OCI-LY3 (cell line): ENCODE data around the gene B4GALT3.

ENCODE experiments used
- H2AFZ ChIP-seq: fragments of 200-600, 300-600 bp; shearing (Covaris generic); 2 replicates; pipeline ENCODE4 v1.6.0; 2014; ENCODE audit warnings: antibody characterized with exemption, low read depth, low read length
- H3K27ac ChIP-seq: fragments of 200-600, 300-600 bp; sonication (generic); 2 replicates; pipeline ENCODE4 v1.5.1; 2014; ENCODE audit warnings: mild to moderate bottlenecking, low read length, moderate library complexity, mixed read lengths
- H3K27me3 ChIP-seq: fragments of 200-600, 300-600 bp; sonication (generic); 2 replicates; pipeline ENCODE4 v1.6.1; 2014; ENCODE audit warnings: low read depth, low read length, mixed read lengths
- H3K36me3 ChIP-seq: fragments of 200-600, 300-600 bp; sonication (generic); replicated peaks from 2 replicates; pipeline ENCODE3; 2014; ENCODE audit warnings: low read depth, low read length, mixed read lengths
- H3K4me1 ChIP-seq: fragments of 300-600, 200-600 bp; sonication (generic); 2 replicates; pipeline ENCODE4 v1.6.1; 2014; ENCODE audit warnings: low read length, mixed read lengths
- H3K4me2 ChIP-seq: fragments of 200-600, 300-600 bp; sonication (generic); 2 replicates; pipeline ENCODE4 v1.6.1; 2014; ENCODE audit warnings: low read length, mixed read lengths
- H3K4me3 ChIP-seq: fragments of 300-600, 200-600 bp; sonication (generic); 2 replicates; pipeline ENCODE4 v1.5.1; 2014; ENCODE audit warnings: antibody characterized with exemption, mild to moderate bottlenecking, low read length, moderate library complexity
- H3K79me2 ChIP-seq: fragments of 300-600, 200-600 bp; shearing (Covaris generic); 2 replicates; pipeline ENCODE4 v1.6.1; 2014; ENCODE audit warnings: mild to moderate bottlenecking, low read length, mixed read lengths
- H3K9ac ChIP-seq: fragments of 300-600, 200-600 bp; shearing (Covaris generic); 2 replicates; pipeline ENCODE4 v1.6.0; 2014; ENCODE audit warnings: mild to moderate bottlenecking, low read length, moderate library complexity
- H3K9me3 ChIP-seq: fragments of 200-600, 300-600 bp; shearing (Covaris generic); 2 replicates; pipeline ENCODE4 v1.6.1; 2014; ENCODE audit warnings: low read length, mixed read lengths; ENCODE audit not compliant: insufficient read depth
- H4K20me1 ChIP-seq: fragments of 200-600, 300-600 bp; sonication (generic); 2 replicates; pipeline ENCODE4 v1.6.1; 2016; ENCODE audit warnings: low read length, mixed read lengths; ENCODE audit not compliant: insufficient read depth
- EZH2phosphoT487 ChIP-seq: fragments of 200-600 bp; shearing (Covaris generic); IDR thresholded peaks from 2 replicates; pipeline ENCODE4 v1.6.1; 2018; ENCODE audit warnings: antibody characterized with exemption, mixed run types, low read depth
- TF ChIP-seq, protein P1 (sequence below): fragments of 200-600, 300-600 bp; sonication (generic); IDR thresholded peaks from 2 replicates; pipeline ENCODE4 v1.5.1; 2014; ENCODE audit warnings: antibody characterized with exemption, low read length, low read depth

The B4GALT3 gene

DNA sequence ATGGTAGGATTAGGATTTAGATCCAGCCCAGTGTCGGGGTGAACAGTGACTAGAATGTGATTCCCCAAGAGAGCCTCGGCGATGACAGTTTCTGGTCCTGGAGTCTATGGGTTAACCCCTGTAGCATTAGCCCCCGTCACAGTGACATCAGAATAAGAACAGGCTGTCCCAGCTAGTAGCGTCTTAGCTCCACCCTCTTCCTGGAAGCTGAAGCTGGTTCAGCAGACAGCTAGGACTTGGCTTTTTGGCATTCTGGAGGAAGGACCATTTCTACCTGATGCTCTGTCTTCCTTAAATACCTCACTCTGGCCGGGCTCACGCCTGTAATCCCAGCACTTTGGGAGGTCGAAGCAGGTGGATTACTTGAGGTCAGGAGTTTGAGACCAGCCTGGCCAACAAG, 29.9 kb upstream of the B4GALT3 start:
- Histone ChIP-seq H4K20me1 (no peaks in the 10 kb centered on the region), H3K27me3 (no peaks in the 10 kb centered on the region), H3K4me2 (no peak overlapping the region), H3K9ac (no peak overlapping the region), H2AFZ (no peak overlapping the region), H3K4me1 (peaks cover 10% of the 10 kb centered on the region), H3K9me3 (no peaks in the 10 kb centered on the region), H3K79me2 (peaks cover 20% of the 10 kb centered on the region), H3K36me3 (peaks cover 63% of the 10 kb centered on the region), H3K4me3 (no peak overlapping the region), H3K27ac (no peak overlapping the region)
- TF ChIP-seq EZH2phosphoT487: no peak
- TF ChIP-seq, protein P1, sequence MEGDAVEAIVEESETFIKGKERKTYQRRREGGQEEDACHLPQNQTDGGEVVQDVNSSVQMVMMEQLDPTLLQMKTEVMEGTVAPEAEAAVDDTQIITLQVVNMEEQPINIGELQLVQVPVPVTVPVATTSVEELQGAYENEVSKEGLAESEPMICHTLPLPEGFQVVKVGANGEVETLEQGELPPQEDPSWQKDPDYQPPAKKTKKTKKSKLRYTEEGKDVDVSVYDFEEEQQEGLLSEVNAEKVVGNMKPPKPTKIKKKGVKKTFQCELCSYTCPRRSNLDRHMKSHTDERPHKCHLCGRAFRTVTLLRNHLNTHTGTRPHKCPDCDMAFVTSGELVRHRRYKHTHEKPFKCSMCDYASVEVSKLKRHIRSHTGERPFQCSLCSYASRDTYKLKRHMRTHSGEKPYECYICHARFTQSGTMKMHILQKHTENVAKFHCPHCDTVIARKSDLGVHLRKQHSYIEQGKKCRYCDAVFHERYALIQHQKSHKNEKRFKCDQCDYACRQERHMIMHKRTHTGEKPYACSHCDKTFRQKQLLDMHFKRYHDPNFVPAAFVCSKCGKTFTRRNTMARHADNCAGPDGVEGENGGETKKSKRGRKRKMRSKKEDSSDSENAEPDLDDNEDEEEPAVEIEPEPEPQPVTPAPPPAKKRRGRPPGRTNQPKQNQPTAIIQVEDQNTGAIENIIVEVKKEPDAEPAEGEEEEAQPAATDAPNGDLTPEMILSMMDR: no peak

DNA sequence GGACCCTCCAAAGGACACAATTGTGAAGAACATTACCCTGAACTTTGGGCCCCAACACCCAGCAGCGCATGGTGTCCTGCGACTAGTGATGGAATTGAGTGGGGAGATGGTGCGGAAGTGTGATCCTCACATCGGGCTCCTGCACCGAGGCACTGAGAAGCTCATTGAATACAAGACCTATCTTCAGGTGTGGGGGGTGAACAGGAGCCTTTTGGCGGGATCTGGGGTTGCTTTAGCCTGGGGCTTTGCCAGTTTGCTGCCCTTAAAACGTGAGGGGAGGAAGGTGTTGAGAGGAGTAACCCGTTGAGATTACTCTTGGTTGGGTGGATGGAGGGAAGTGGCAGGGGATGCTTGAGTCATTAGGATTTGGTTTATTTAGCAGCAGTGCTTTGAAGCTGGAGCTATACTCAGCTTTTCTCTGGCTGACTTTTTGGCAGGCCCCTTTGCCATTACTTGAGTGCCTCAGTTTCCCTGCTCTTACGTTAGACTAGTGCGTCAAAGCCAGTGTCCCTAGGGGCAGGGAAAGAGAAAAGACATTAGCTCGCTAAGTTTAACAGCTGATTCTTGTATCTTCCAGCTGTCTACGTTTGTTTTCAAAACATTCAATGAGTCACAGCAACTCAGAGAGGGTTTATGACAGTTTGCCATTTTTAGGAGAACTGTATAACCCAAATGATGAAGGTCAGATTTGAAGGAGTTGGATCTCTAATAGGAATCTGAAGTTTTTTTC, 29.3 kb upstream of the B4GALT3 start:
- H3K79me2 ChIP-seq: peaks cover 20% of the 10 kb centered on the region
- TF ChIP-seq, protein P1: no peak
- TF ChIP-seq EZH2phosphoT487: no peak

DNA sequence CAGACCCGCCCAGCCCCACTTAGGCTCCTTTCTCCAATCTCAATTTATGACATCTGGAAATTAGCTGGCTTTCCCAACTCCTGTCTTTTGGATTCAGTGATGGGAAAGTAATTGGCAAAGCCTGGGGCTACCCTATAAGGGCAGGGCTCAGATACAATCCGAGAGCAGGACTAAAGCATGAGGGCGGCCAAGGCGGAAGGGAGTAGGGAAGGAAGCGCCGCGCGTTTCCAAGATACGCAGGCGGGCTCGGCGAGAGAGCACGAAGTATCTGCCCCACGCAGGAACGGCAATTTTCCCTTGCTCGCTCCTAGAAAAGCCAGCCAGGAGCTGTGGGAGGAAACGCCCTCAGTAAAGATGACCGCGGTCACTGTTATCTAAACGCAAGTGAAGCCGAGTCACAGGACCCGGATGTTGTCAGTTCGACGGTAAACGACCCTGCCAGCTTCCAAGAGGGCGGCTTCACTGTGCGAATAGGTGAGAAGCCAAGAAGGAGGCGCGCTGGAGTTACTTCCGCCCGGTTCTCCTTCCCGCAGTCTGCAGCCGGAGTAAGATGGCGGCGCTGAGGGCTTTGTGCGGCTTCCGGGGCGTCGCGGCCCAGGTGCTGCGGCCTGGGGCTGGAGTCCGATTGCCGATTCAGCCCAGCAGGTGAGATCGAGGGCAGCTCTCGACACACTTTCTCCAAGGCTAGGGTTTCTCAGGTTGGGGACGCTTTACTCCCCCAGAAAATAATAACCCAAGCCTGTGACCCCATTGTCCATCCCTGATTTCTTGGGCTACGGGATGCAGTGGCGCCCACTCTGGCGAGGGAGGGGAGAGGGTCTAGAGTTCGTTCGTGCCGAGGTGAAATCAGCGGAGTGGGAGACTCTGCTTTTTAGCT, 24.8 kb upstream of the B4GALT3 start, which contains the start of gene NDUFS2:
Gene NDUFS2 (plus strand): TSS at position 532 of the 877 bp plus-strand sequence. CDS start 19 bp downstream, at position 551.
- H3K4me3 ChIP-seq: peak within 1 kb of the TSS; percentile 91
- peak within 1 kb of the TSS; percentile 96 for H3K9ac ChIP-seq
- no peaks in the 10 kb centered on the region for H3K27me3 ChIP-seq
- peaks cover 28% of the 10 kb centered on the region for H3K4me1 ChIP-seq
- peaks cover 30% of the 10 kb centered on the region for H3K36me3 ChIP-seq
- no peaks in the 10 kb centered on the region for H4K20me1 ChIP-seq
- H3K79me2 ChIP-seq: peaks cover 20% of the 10 kb centered on the region
- peak within 1 kb of the TSS; percentile 86 for H3K4me2 ChIP-seq
- TF ChIP-seq, protein P1: peak; percentile 43
- no peak for TF ChIP-seq EZH2phosphoT487
- peak within 1 kb of the TSS; percentile 84 for H2AFZ ChIP-seq
- H3K9me3 ChIP-seq: no peaks in the 10 kb centered on the region
- peak within 1 kb of the TSS; percentile 62 for H3K27ac ChIP-seq

More for the DNA sequence above, 29.3 kb upstream of the B4GALT3 start:
- H3K27me3 ChIP-seq: no peaks in the 10 kb centered on the region
- H3K9ac ChIP-seq: no peak overlapping the region
- H2AFZ ChIP-seq: no peak overlapping the region
- H3K36me3 ChIP-seq: peaks cover 57% of the 10 kb centered on the region
- H3K4me1 ChIP-seq: peaks cover 14% of the 10 kb centered on the region
- H3K4me3 ChIP-seq: no peak overlapping the region
- H3K9me3 ChIP-seq: no peaks in the 10 kb centered on the region
- H3K27ac ChIP-seq: no peak overlapping the region
- H3K4me2 ChIP-seq: no peak overlapping the region
- H4K20me1 ChIP-seq: no peaks in the 10 kb centered on the region
